Lower leg skin (tissue), 3 donors: Measurements from ENCODE around the gene CTXN1.

ENCODE experiments used
- POLR2A ChIP-seq, 2 donors: fragments of 450-650 bp; IDR thresholded peaks; one replicate each; pipeline ENCODE4 v1.6.1; 2016 to 2017; ENCODE audit warnings: antibody characterized with exemption in 2 of 2, mild to moderate bottlenecking in 1 of 2, moderate library complexity in 1 of 2
- TF ChIP-seq, protein P1 (sequence below), 3 donors: fragments of 450-650 bp; IDR thresholded peaks; one replicate each; pipeline ENCODE4 v1.5.1; 2016; ENCODE audit warnings: antibody characterized with exemption in 3 of 3, mild to moderate bottlenecking in 3 of 3, moderate library complexity in 2 of 3

DNA sequence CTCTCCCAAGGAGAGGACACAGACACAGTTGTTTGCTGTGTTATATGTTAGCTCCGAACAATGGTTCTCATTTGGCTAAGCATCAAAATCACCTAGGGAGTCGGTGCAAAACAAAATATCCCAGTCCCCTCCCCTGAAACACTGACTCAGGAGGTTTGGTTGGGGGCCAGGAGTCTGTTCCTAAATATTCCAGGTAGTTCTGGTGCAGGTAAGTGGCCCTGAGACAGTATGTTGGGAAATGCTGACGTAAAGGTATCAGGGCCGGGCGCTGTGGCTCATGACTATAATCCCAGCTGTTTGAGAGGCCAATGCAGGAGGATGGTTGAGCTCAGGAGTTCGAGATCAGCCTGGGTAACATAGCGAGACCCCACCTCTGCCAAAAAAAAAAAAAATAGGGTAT lies 24.6 kb downstream of the CTXN1 start:
- TF ChIP-seq, protein P1, sequence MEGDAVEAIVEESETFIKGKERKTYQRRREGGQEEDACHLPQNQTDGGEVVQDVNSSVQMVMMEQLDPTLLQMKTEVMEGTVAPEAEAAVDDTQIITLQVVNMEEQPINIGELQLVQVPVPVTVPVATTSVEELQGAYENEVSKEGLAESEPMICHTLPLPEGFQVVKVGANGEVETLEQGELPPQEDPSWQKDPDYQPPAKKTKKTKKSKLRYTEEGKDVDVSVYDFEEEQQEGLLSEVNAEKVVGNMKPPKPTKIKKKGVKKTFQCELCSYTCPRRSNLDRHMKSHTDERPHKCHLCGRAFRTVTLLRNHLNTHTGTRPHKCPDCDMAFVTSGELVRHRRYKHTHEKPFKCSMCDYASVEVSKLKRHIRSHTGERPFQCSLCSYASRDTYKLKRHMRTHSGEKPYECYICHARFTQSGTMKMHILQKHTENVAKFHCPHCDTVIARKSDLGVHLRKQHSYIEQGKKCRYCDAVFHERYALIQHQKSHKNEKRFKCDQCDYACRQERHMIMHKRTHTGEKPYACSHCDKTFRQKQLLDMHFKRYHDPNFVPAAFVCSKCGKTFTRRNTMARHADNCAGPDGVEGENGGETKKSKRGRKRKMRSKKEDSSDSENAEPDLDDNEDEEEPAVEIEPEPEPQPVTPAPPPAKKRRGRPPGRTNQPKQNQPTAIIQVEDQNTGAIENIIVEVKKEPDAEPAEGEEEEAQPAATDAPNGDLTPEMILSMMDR (IDR thresholded peaks at IDR 0.05): no peak
- TF ChIP-seq POLR2A (IDR thresholded peaks at IDR 0.05): no peak
